SKM-1 treated with dmso at 0.1 percent for 144 hours (cell line): ENCODE data around the gene ROCK2.
A peak's percentile ranks its signal among the peaks of the same experiment; 100 is the strongest.
"Not testable (repeated sequence)": the region's sequence is repeated elsewhere in the genome, so short reads cannot be mapped to it uniquely, and the experiment has no call there.

ENCODE experiments used
- DNase-seq: peaks from one replicate; lab custom pipeline; 2025; ENCODE audit not compliant: unreplicated experiment; lab: John Stamatoyannopoulos, UW

Gene ROCK2

DNA sequence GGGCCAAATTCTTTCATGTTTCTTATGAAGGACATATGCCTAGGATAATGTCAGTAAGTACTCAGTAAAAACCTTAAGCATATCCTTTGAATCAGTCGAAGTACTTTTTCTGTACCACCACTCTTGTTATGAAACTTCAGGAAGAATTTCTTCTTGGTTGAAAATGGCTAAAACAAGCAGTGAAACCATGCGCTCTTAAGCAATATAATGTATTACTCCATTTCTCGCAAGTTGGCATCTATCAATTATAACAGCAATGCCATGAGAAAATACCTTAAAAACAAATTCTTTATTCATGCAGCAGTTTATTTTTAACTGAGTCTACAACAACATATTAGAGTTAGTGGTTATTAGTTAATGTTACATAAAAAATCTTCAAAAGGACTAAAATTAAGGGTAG lies 148.2 kb downstream of the ROCK2 start:
- DNase-seq: no peak

DNA sequence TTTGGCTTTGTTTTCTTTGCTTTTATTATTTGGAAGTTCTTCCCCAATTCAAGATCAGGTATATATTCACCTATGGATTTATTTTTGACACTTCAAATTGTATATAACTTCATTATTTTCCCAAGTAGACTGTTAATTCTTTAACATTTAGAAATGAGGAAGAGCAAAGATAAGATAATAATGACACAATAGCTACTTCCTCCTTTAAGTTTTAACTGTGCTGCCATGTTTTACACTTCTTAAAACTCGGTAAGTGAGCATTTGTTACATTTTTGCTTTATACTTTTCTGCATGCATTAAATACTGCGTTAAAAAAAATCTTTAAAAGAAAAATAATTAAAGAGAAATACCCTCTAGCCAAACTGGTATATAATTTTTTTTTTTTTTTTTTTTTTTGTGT lies 156.7 kb downstream of the ROCK2 start:
- DNase-seq: peak; percentile 78

DNA sequence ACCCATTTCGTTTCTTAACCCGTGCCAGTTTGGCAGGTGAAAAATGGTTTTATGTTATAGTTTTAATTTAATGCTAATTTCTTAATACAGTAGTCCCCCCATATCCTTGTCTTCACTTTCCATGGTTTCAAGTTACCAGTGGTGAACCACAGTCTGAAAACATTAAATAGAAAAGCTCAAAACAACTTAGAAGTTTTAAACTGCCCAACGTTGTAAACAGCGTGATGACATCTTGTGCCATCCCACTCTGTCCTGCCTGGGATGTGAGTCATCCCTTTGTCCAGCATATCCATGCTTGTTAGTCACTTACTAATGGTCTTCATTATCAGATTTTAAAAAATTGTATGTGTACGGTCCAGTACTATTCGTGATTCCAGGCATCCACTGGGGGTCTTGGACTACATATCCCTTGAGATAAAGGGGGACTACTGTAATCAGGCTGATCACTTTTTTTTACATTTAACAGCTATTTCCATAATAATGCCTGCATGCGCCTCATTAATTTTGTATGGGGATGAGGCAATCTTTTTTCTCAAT lies 157.3 kb downstream of the ROCK2 start:
- no peak for DNase-seq

DNA sequence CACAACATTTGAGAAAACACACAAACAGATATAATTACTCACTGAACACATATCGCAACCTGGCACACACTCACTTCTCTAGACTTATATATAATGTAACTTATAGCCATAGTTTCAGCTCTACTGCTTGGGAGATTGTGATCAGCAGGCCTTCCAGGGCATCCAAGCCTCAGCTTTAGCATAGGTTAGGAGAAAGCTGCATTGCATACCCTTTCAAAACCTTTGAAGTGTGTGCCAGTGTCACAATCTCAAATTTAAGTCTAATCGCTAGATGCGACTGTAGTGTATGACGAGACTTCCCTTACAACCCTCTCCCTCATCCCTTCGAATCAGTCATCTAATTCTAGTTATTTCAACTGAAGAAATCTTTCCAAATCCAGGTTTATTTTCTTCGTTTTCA lies 158.3 kb downstream of the ROCK2 start:
- no peak for DNase-seq

DNA sequence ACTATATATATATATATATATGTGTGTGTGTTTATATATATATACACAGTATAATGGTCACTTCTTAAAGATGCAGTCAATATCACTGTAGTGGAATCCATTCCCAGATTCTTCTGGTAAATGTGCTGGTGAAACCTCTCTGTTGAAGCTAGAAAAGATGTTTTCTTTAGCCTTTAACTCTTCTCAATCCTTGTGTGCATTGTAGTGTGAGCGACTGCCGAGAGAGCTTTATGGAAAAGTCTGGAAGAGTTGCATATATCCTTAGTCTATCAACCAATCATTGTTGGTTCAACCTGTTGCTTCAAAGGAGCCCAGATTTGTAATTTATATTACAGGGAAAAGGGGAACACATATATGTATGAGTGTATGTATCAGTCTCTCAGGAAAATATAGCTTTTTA lies 161.5 kb downstream of the ROCK2 start:
- DNase-seq: no peak

DNA sequence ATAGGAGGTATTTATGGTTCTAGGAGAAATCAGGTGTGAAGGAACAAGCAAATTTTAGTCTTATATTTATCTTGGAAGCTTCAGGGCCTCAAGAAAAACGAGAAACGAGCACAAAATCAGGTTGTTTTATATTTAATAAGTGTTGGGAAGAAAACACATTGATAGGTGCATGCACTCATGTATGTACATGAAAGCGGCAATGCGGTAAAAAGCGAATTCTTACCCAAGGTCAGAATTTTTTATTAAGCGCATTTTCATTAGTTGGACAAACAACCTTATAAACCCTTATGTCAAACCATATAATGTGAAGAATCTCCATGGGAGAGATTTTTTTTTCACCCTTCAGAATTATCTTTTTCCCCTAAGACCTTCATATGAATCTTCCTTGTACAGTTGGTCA lies 163.8 kb downstream of the ROCK2 start:
- DNase-seq: no peak

DNA sequence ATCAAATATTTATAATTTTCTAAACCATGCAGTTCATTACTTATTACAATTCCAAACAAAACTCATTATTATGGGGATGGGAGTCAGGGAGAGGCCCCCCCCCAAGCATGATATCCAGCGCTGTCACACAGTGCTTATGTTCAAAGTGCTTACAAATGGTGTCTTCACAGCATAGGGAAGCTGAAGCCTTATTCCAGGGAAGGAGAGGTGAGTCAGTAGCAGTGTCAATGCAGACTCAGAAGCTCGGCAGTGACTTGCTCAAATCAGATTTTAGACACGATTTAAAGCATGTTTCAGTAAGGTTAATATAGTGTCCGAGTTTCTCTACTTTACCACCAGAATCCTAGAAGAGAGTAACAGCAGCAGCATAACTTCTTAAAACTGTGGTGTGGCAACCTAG lies 164.5 kb downstream of the ROCK2 start:
- no peak for DNase-seq

DNA sequence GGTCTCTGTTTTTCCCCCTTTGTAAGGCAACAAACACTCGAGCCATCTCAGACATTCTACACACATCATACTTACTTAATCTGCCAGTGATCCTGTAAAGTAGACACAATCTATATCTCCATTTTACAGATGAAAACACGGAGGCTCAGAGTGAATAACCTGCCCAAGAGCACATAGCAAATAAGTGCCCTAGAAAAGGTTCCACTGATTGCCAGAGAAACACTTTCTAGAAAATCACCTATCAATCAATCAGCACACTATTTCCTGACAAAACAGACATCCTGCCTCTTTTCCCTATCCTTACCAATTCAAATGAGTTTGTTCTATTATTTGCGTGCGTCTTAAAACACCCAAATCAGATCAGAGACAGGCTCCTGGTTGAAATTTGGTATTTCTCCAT lies 165.2 kb downstream of the ROCK2 start:
- no peak for DNase-seq

DNA sequence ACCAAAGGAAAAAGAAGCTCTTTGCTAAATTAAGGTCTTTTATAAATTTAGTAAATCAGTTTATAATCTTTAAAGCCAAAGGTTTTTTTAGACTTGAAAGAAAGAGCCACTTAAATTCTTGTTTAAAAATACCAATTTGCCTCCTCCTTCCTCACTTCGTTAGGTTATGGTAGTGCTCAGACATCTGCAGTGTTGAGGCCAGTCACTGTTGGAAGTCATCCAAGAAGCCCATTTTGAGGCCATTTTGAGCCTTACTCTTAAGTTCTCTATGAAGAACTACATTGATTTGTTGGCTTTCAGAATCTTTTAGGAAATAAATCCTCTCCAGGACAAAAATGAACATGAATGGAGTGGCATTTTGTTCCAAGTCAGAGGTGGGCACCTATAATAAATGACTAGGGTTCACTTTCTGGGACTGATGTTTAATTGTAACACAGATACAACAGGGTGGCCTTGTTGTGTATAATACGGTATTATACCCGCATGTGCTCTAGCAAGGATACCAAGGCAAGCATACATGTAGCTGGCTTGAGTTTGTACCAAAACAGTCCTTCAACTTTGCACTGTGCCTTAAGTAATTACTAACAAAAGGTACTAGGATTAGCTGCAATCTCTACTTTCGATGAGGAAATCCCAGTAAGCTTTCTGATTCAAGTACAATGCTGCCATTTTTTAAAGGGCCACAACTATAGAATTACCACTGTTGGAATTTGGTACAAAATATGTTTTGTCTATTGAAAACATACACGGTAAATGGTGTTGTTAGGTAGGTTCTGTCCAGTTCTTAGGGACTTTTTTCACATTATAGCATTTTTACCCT lies 166.4 kb downstream of the ROCK2 start:
- no peak for DNase-seq

DNA sequence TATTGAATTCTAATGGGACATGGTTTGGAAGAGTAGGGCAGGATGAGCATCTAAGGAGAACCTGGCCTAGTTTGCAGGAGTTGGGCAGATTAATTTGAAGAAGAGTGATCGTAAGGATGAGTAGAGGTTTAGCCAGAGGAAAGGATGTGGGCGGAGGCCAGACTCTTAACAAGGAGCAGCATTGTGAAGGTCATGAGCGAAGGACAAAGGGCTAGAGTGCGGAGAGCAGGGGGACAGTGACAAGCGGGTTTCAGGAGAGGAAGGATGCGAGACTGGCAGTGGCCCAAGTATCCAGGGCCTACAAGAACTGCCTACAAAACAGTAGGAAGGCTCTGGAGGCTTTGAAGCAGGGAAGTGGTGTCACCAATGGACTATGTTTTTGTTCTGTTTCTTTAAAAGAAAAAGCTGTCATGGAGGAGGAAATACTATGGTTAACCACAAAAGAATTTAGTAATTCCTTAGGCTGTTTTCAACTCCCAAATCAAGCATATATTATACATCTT lies 169.1 kb downstream of the ROCK2 start:
- DNase-seq: peak; percentile 44

DNA sequence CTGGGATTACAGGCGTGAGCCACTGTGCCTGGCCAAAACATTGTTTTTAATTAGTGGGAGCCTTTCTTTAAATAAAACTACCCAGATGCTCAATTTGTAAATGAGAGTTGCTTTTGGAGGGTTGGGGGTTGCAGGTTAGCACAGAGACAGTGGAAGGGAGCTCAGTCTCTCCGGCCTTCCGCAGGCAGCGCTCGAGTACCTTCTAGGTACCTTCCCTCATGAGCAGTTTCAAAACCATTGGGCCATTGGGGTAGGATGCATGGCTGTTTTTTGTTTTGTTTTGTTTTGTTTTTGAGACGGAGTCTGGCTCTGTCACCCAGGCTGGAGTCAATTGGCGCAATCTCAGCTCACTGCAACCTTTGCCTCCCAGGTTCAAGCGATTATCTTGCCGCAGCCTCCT lies 170.2 kb downstream of the ROCK2 start:
- DNase-seq: no peak

DNA sequence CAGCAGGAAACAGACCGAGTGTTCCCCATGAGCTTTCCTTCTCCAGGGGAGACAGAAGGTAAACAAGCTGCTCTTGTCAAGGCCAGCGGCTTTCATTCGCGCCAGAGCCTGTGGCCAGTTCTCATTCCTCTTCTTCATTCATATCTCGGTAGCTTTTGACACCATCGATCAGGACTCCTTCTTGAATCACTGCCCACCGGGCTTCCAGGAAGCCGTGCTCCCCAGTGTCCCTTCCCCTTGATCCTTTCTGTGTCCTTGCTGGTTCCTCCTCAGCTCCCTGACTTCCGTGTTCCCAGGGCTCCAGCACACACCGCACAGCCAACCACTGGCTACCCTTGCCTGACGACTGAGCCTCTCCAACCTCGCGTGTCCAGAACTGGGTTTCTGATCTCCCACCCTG lies 175.1 kb downstream of the ROCK2 start:
- no peak for DNase-seq

DNA sequence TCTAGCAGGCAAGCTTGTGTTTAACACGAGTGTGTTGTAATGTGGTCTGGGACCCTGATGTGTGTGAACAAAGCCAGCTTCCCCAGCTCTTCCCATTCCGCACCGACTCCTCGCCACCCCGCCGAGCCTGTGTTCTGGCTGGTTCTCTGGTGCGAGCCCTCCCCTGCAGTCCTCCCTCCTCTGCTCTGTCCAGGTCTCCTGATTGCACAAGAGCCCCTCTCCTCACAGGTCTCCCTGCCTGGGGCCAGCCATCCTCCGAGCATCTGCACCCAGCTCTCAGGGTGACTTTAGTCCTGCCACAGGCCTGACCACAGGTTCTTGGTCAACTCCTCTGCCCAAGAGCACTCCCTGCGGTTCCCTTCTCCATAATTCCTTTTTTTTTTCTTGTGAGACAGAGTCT lies 175.9 kb downstream of the ROCK2 start:
- peak; percentile 75 for DNase-seq

DNA sequence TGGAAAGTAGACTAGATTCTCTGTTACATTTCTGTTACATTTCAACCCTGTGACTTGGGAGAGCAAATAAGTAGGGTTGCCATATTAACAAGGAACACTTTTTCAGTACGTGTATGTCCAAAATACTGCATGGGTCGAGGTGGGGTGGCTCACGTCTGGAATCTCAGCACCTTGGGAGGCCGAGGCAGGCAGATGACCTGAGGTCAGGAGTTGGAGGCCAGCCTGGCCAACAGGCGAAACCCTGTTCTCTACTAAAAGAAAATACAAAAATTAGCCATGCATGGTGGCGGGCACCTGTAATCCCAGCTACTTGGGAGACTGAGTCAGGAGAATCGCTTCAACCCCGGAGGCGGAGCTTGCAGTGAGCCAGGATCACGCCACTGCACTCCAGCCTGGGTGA lies 178.0 kb downstream of the ROCK2 start:
- no peak for DNase-seq

DNA sequence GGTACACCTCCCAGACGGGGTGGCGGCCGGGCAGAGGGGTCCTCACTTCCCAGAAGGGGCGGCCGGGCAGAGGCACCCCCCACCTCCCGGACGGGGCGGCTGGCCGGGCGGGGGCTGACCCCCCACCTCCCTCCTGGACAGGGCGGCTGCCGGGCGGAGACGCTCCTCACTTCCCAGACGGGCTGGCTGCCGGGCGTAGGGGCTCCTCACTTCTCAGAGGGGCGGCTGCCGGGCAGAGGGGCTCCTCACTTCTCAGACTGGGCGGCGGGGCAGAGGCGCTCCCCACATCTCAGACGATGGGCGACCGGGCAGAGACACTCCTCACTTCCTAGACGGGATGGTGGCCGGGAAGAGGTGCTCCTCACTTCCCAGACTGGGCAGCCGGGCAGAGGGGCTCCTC lies 179.4 kb downstream of the ROCK2 start:
- DNase-seq: not testable (repeated sequence)

DNA sequence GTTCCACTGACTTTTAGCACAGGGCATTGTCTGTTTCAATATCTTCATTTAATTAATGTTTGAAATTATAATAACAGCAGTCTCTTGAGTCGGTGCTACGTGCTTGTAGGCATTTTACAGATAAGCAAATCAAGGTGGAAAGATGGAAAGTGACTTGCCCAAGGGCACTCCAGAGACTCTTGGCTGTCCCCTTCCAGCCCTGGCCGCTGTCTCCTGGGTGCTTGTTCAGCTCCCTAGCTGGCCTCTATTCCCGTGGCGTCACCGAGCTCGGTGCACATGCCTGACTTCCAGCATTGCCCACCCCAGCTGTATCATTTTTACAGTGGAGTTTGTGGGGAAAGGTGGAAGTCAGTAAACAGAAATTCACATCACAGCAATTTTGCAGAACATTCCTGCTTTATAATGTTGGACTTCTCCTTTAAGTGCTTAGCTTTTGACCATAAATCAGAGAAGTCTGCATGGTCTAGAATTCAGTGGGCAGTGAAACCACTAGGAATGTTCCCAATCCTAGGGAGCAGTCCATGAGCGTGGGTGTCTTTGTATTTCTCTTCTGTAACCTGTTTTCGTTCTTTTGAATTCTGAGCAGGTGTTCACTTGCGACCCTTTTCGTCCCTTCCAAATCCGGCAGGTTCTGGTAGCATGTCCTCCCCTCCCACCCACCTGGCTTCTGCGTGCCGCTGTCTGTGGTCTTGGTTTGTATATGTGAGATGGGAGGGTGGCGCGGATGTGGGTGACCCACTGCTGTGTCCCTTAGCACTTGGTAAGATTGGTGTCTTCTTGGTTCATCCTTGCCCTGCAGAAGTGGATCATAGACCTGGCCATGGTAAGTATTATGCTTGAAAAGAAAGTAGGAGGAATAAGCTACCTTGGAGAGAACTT lies 180.8 kb downstream of the ROCK2 start:
- no peak for DNase-seq

DNA sequence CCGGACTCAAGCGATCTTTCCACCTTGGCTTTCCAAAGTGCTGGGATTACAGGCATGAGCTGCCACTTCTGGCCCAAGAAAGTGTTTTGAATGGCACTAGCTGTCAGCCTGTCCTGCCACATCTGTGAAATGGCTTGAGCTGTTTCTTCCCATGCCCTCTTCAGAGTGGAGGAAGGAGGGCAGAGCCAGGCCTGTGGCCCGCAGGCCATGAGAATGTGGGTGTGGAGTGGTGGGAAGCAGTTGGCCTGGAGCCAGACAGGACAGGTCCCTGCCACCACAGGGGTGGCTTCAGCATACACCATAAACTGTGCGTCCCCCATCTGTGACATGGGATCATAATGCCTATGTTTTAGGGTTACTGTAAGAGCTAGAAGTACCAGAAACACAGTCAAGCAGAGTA lies 182.7 kb downstream of the ROCK2 start:
- no peak for DNase-seq

DNA sequence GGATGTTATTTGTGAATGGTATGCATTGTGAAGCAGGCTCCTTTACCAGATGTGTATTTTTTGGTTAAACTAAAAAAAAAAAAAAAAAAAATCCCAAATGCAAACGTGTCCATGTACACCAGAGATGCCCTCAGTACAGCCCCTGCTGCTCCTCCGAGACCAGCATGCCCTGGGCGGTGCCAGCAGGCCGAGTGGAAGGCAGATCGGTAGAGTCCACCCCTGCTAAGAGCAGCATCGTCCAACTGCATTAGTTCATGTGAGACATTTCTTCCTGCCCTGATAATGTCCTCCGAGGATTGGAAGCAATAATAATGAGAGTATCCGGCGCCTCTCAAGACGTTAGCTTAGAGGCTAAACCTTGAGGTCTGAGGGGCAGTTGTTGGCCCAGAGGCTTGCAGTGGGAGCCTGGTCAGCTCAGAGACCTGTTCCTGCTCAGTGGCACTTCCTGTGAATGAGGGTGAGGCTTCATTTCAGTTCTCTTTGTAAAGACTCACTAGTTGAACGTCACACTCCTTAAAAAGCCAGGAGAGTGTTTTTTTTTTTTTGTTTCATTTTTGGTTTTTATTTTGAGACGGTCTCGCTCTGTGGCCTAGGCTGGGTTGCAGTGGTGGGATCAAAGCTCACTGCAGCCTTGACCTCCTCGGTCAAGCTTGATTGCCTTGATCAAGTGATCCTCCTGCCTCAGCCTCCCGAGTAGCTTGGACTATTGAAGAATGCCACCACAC lies 183.5 kb downstream of the ROCK2 start:
- DNase-seq: no peak

DNA sequence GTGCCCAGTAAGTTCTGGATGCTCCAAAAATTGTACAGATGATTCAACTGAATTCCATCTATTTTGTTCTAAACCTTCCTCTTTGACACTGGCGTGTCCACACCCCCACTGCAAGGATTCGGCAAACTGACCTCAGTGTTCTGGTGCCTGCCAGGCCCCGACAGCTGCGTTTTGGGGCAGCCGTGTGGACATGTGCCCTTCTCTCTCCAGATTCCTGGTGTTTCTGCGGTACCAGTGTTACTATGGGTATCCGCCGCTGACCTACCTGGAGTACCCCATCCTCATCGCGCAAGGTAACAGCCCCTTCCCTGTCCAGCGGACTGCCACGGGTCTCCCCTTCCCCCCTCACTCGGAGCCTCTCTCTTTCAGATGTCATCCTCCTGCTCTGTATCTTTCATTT lies 184.2 kb downstream of the ROCK2 start:
- DNase-seq: no peak

DNA sequence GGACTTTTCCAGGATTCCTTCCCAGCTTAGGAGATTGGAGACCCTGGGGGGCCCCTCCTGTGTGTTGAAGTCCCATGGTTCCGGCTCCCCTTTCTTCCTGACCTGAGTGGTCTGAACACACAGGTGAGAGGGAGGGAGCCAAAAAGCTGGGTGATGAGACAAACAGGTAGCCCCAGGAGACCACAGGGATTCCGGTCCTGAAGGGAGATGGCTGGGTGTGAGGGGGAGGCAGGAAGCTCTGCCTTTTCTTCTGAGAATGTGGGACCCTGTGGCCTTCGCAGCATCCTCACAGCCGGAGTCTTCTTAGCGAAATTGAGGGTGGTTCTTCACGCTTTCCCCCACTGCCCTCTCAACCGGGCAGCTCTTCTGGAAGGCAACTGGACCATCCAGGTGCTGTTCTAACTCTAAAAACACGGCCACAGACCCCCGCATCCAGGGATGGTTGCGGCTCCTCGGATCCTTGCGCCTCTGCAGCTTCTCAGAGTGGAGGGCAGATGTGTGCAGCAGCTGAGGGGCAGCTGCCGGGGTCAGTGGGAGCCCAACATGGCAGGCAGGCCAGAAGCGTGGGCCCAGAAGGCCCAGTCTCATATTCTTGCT lies 184.8 kb downstream of the ROCK2 start:
- no peak for DNase-seq
